ENCODE measurements around the gene MMP10.

MMP10 gene

DNA sequence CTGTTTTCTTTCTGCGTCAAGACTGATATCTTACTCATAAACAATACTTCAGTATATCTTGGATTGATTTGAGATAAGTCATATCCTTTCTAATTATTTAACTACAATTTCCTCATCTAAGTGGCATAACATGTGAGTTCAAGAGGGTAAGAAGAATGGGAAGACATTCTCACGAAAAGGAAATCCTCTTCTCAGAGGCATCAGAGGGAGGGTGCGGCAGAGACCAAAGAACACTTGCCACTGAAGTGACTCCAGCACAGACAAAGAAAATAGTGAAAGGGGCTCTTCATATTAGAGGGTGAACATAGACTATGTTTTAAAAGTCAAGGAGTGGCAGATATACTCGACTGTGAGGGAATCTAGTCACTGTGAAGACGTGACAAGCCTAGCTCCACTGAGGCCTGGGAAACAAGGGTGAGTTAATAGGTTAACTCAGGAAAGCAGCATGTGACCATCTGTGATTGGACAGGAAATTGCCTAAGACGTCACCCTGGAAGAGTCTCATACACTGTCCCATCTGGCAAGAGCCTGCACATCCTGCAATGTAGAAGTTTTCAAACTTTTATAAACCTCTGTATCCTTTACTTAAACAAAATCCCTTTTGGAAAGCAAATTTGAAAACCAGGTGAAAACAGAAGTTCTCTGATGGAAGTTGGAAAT, 19.4 kb upstream of the MMP10 start:
- CTCF ChIA-PET: no interaction called here

DNA sequence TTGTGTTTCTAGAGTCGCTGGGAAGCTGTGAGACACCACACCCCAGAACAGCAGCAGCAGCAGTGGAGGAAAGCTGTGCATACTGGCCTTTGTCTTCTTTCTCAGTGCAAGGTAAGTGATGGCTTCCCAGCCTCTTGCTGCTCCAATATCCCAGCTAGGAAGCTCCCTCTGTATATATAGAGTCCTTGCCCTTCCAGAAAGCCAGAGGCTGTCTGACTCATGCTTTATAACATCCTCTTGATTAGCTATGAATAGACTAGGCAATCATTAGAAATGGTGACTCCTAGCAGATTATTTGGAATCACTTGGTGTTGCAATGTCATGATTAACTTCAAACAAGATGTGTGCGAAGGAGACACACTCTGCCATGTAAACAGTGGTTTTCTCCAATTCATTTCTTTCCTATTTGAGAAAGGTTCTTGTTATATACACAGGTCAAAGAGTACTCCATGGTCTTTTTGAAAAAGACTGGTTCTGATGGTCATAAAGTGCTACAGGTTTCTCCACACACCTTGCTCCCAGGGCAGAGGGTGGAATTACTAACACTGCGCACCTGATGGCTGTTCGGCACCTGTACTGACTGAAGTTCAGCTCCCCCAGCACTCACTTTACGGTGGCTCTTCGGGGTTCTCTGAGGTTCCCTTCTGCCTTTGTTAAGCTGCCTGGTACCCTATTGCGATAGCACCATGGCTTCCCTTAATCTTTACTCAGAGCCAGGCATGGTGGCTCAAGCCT, 17.8 kb upstream of the MMP10 start, which contains the start of gene MMP1:
TSS of gene MMP1 (minus strand) at position 149 of the 735 bp plus-strand sequence. CDS start at position 81, 68 bp downstream.
- ChIA-PET CTCF (no interaction called here), POLR2A (no interaction called here)
- TF ChIP-seq, protein P1, sequence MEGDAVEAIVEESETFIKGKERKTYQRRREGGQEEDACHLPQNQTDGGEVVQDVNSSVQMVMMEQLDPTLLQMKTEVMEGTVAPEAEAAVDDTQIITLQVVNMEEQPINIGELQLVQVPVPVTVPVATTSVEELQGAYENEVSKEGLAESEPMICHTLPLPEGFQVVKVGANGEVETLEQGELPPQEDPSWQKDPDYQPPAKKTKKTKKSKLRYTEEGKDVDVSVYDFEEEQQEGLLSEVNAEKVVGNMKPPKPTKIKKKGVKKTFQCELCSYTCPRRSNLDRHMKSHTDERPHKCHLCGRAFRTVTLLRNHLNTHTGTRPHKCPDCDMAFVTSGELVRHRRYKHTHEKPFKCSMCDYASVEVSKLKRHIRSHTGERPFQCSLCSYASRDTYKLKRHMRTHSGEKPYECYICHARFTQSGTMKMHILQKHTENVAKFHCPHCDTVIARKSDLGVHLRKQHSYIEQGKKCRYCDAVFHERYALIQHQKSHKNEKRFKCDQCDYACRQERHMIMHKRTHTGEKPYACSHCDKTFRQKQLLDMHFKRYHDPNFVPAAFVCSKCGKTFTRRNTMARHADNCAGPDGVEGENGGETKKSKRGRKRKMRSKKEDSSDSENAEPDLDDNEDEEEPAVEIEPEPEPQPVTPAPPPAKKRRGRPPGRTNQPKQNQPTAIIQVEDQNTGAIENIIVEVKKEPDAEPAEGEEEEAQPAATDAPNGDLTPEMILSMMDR (IDR thresholded peaks at IDR 0.05; ENCODE audit: control extremely low read depth, extremely low read depth, low read depth, missing control alignments): no peak
- no peak for DNase-seq (ENCODE audit: extremely low spot score)

More for the DNA sequence above, 19.4 kb upstream of the MMP10 start:
- TF ChIP-seq, protein P1 (IDR thresholded peaks at IDR 0.05; ENCODE audit: control extremely low read depth, extremely low read depth, low read depth, missing control alignments): no peak
- DNase-seq (ENCODE audit: extremely low spot score): no peak
- POLR2A ChIA-PET: no interaction called here

DNA sequence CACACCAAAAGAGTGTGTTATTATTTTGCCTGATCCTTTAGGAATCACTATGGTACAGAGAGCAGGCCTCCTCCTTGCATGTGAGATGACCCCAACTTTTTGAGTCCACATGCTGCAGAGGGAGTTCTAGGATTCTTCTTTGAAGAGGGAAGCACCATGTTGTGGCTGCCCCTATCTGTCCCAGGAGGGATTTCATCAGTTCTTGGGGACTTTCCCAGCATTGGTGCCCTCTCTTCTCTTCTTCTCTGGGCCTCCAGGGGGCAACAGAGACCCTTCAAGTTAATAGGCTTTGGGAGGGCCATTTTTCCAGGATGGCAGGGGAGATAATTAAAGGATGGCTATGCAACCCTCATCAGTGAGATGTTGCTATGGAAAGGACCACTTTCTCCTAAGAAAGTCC, 14.0 kb upstream of the MMP10 start:
- DNase-seq (ENCODE audit: extremely low spot score): peak; percentile 33
- ChIA-PET CTCF (interaction anchor here (1.3 kb wide), 1 partner anchor 14 kb away, joined by 8 read pairs; the partner anchor contains the start of gene MMP10), POLR2A (no interaction called here)
- TF ChIP-seq, protein P1 (IDR thresholded peaks at IDR 0.05; ENCODE audit: control extremely low read depth, extremely low read depth, low read depth, missing control alignments): peak; percentile 16

DNA sequence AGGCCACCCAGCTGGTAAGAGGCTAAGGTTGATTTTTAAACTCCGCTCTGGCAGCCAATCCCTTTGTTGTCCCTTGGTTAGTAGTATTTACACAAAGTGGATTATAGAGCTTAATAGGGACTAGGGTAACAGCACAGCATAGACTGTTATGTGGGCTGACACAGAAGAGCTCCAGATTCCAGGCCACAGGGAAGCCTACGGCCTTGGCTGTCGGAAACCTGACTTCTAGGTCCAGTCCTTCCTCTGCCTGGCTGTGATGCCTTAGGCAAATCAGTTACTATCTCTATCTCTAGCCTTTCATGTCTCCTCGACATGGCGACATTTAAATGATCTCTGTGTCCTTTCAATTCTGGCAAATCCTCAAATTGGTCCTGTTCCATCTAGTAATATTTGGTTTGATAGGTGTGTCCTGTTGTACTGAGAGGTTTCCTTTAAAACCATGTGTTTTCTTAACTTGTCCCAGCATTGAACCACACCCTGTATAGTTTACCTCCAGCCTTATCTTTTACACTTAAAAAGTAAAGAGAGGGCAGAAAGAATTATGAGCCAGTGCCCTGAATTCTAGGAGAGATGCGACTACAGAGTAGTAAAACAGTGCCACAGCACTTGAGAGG, 13.4 kb upstream of the MMP10 start:
- POLR2A ChIA-PET: no interaction called here
- CTCF ChIA-PET: interaction anchor here (1.3 to 2.4 kb wide), 2 partner anchors 10 to 147 kb away, joined by 6 to 9 read pairs; no protein-coding TSS in a partner anchor
- TF ChIP-seq, protein P1 (IDR thresholded peaks at IDR 0.05; ENCODE audit: control extremely low read depth, extremely low read depth, low read depth, missing control alignments): no peak
- no peak for DNase-seq (ENCODE audit: extremely low spot score)

DNA sequence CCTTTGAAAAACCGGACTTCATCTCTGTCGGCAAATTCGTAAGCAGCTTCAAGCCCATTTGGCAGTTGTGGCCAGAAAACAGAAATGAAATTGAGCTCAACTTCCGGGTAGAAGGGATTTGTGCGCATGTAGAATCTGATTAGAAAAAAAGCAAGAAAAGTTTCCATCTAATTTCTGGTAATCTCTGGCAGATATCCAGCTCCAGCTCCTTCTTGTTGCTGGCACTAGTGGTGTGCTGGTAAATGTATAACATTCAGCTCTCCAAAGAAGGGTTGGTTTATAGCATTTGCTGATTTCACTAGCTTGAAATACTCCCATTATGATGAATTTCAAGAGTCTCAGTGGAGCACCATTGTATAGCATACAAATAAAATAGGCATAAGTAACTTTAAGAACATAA, 12.2 kb upstream of the MMP10 start:
- TF ChIP-seq, protein P1 (IDR thresholded peaks at IDR 0.05; ENCODE audit: control extremely low read depth, extremely low read depth, low read depth, missing control alignments): no peak
- POLR2A ChIA-PET: no interaction called here
- DNase-seq (ENCODE audit: extremely low spot score): no peak
- CTCF ChIA-PET: interaction anchor here (1.3 to 2.4 kb wide), 2 partner anchors 9 to 149 kb away, joined by 6 to 9 read pairs; no protein-coding TSS in a partner anchor

DNA sequence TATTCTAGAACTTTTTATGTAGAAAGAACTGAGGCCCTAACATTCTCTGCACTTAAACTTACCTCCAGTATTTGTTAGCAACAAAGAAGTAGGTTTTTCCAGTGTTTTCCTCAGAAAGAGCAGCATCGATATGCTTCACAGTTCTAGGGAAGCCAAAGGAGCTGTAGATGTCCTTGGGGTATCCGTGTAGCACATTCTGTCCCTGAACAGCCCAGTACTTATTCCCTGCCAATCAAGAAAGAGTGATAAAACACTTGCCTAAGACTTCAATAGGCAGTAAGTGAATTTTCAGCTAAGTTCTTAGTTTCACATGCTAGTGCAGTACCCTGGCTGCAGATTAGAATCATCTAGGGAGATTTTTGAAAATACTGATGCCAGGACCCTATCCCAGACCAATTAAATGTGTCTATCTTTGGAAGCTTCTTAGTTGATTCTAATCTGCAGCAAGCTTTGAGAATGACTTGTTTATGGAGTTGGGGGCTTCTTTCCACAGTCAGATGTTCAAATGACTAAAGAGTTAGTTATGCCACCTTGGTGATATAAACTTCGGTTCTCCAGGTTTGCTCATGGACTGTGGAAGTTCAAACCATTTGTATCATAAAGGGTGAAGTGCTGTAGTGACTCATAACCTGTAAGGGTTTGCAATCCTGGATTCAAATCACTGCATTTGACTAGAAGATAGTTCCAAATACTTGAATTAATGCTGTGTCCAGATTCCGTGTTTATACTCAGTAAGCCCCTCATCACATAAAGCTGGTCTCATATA, 11.0 kb upstream of the MMP10 start:
- CTCF ChIA-PET: interaction anchor here (1.0 to 2.4 kb wide), 2 partner anchors 8 to 11 kb away, joined by 3 to 9 read pairs; partner anchors contain the start of gene MMP10
- POLR2A ChIA-PET: no interaction called here
- TF ChIP-seq, protein P1 (IDR thresholded peaks at IDR 0.05; ENCODE audit: control extremely low read depth, extremely low read depth, low read depth, missing control alignments): no peak
- DNase-seq (ENCODE audit: extremely low spot score): no peak
